Measurements from ENCODE around the gene DEFB125. TPM values are rescaled to one million over a fixed set of nuclear protein-coding genes. Genes with fewer than 3 reads are reported as not detected.

The DEFB125 gene
- total and polyA plus RNA-seq, 2 experiments from 2014 or later = not detected

DNA sequence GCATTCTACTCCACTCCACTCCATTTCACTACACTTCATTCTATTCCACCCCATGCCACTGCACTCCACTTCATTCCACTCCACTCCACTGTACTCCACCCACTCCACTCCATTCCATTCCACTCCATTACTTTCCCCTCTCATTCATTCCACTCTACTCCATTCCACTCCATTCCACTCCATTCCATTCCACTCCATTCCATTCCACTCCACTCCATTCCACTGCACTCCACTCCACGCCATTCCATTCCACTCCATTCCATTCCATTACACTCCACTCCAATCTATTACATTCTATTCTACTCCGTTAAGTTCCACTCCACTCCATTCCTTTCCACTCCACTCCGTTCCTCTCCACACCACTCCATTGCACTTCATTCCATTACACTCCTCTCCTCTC lies 25.0 kb upstream of the DEFB125 start:
- Histone ChIP-seq H4K20me1 (ENCODE audit: insufficient read depth) (no peaks in the 10 kb centered on the region), H3K9ac (no peak overlapping the region), H2AFZ (no peak overlapping the region), H3K9me2 (ENCODE audit: insufficient read depth) (no peaks in the 10 kb centered on the region), H3K36me3 (ENCODE audit: low read depth) (no peaks in the 10 kb centered on the region), H3K79me2 (ENCODE audit: insufficient read depth) (no peaks in the 10 kb centered on the region), H3F3A (ENCODE audit: insufficient read depth) (peaks cover 4% of the 10 kb centered on the region; the same call in 1 of the 2 replicates), H3K27ac (no peak overlapping the region), H3K27me3 (replicated peaks; ENCODE audit: insufficient read depth) (no peaks in the 10 kb centered on the region), H3K4me1 (ENCODE audit: insufficient read depth) (0 out of 2 replicates have a peak, but pooled peaks cover 3% of the 10 kb centered on the region), H3K9me3 (ENCODE audit: low read depth) (no peaks in the 10 kb centered on the region), H3K4me2 (ENCODE audit: unreplicated experiment) (no peak overlapping the region), H3K4me3 (no peak overlapping the region)
- WGBS, 2 experiments (ENCODE audit: low coverage in 1 of 2, low lambda C conversion rate in 2 of 2, missing lambda C conversion rate in 2 of 2) = 23% methylated on average over 3 of the region's 3 CpGs
- DNase-seq = no peak
- in situ Hi-C loops (cut with MboI) = no loop called here
- no peak for TF ChIP-seq EZH2 (IDR thresholded peaks at IDR 0.05; ENCODE audit: insufficient read depth, poor library complexity, severe bottlenecking)
- no peak for TF ChIP-seq EZH2phosphoT487 (IDR thresholded peaks at IDR 0.05; ENCODE audit: insufficient read depth, low read depth)

DNA sequence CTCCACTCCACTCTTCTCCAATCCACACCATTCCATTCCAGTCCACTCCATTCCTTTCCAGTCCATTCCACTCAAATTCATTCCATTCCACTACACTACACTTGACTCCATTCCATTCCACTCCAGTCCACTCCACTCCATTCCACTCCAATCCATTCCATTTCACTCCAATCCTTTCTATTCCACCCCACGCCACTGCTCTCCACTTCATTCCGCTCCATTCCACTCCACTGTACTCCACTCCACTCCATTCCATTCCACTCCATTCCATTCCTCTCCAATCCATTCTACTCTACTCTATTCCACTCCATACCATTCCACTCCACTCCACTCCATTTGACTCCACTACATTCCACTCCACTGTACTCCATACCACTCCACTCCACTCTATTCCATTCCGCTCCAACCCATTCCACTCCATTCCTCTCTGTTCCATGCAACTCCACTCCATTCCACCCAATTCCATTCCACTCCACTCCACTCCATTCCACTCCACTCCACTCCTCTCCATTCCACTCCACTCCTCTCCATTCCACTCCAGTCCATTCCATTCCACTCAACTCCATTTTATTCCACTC lies 23.4 kb upstream of the DEFB125 start:
- H3K4me1 ChIP-seq (ENCODE audit: insufficient read depth) = 0 out of 2 replicates have a peak, but pooled peaks cover 3% of the 10 kb centered on the region
- H3K79me2 ChIP-seq (ENCODE audit: insufficient read depth) = no peaks in the 10 kb centered on the region
- no peak overlapping the region for H2AFZ ChIP-seq
- TF ChIP-seq EZH2 (IDR thresholded peaks at IDR 0.05; ENCODE audit: insufficient read depth, poor library complexity, severe bottlenecking) = no peak
- TF ChIP-seq EZH2phosphoT487 (IDR thresholded peaks at IDR 0.05; ENCODE audit: insufficient read depth, low read depth) = no peak
- no peak overlapping the region for H3K4me3 ChIP-seq
- H3K9me2 ChIP-seq (ENCODE audit: insufficient read depth) = no peaks in the 10 kb centered on the region
- H3K9me3 ChIP-seq (ENCODE audit: low read depth) = no peaks in the 10 kb centered on the region
- no peak overlapping the region for H3K9ac ChIP-seq
- WGBS, 2 experiments (ENCODE audit: low coverage in 1 of 2, low lambda C conversion rate in 2 of 2, missing lambda C conversion rate in 2 of 2) = 25 to 26% methylated on average over 3 of the region's 3 CpGs
- peaks cover 4% of the 10 kb centered on the region; the same call in 1 of the 2 replicates for H3F3A ChIP-seq (ENCODE audit: insufficient read depth)
- H3K27ac ChIP-seq = no peak overlapping the region
- in situ Hi-C loops (cut with MboI) = no loop called here
- no peak overlapping the region for H3K4me2 ChIP-seq (ENCODE audit: unreplicated experiment)
- no peaks in the 10 kb centered on the region for H3K36me3 ChIP-seq (ENCODE audit: low read depth)
- 0 out of 2 replicates have a peak, but pooled peaks cover 3% of the 10 kb centered on the region for H3K27me3 ChIP-seq (replicated peaks; ENCODE audit: insufficient read depth)
- no peak for DNase-seq
- no peaks in the 10 kb centered on the region for H4K20me1 ChIP-seq (ENCODE audit: insufficient read depth)

- Histone ChIP-seq H3K9me2 (ENCODE audit: insufficient read depth) (no peaks in the 10 kb centered on the region), H2AFZ (no peak overlapping the region), H3K27me3 (replicated peaks; ENCODE audit: insufficient read depth) (0 out of 2 replicates have a peak, but pooled peaks cover 3% of the 10 kb centered on the region), H3K4me3 (no peak overlapping the region), H3K27ac (no peak overlapping the region), H3F3A (ENCODE audit: insufficient read depth) (peaks cover 4% of the 10 kb centered on the region; the same call in 1 of the 2 replicates), H3K36me3 (ENCODE audit: low read depth) (no peaks in the 10 kb centered on the region), H3K4me2 (ENCODE audit: unreplicated experiment) (no peak overlapping the region), H3K4me1 (ENCODE audit: insufficient read depth) (0 out of 2 replicates have a peak, but pooled peaks cover 3% of the 10 kb centered on the region), H3K9ac (no peak overlapping the region), H3K9me3 (ENCODE audit: low read depth) (no peaks in the 10 kb centered on the region), H4K20me1 (ENCODE audit: insufficient read depth) (no peaks in the 10 kb centered on the region), H3K79me2 (ENCODE audit: insufficient read depth) (no peaks in the 10 kb centered on the region)
- in situ Hi-C loops (cut with MboI) = no loop called here
- WGBS, 2 experiments (ENCODE audit: low coverage in 1 of 2, low lambda C conversion rate in 2 of 2, missing lambda C conversion rate in 2 of 2) = 30 to 32% methylated on average over 2 of the region's 2 CpGs
- no peak for DNase-seq
- TF ChIP-seq EZH2 (IDR thresholded peaks at IDR 0.05; ENCODE audit: insufficient read depth, poor library complexity, severe bottlenecking) (no peak), EZH2phosphoT487 (IDR thresholded peaks at IDR 0.05; ENCODE audit: insufficient read depth, low read depth) (no peak)
Observed at GRCh38 chr20:64766-65322, 22.6 kb upstream of the DEFB125 start.

- in situ Hi-C loops (cut with MboI) = no loop called here
- Histone ChIP-seq H2AFZ (no peak overlapping the region), H3K4me2 (ENCODE audit: unreplicated experiment) (no peak overlapping the region), H3K9me2 (ENCODE audit: insufficient read depth) (no peaks in the 10 kb centered on the region), H3F3A (ENCODE audit: insufficient read depth) (no peaks in the 10 kb centered on the region), H3K36me3 (ENCODE audit: low read depth) (no peaks in the 10 kb centered on the region), H4K20me1 (ENCODE audit: insufficient read depth) (no peaks in the 10 kb centered on the region), H3K79me2 (ENCODE audit: insufficient read depth) (no peaks in the 10 kb centered on the region), H3K27me3 (replicated peaks; ENCODE audit: insufficient read depth) (no peaks in the 10 kb centered on the region), H3K9me3 (ENCODE audit: low read depth) (peaks cover 4% of the 10 kb centered on the region), H3K9ac (no peak overlapping the region), H3K4me3 (no peak overlapping the region), H3K27ac (no peak overlapping the region), H3K4me1 (ENCODE audit: insufficient read depth) (no peaks in the 10 kb centered on the region)
- DNase-seq = no peak
- 2 to 10% methylated on average over 2 of the region's 2 CpGs for WGBS, 2 experiments (ENCODE audit: low coverage in 1 of 2, low lambda C conversion rate in 2 of 2, missing lambda C conversion rate in 2 of 2)
- TF ChIP-seq EZH2phosphoT487 (IDR thresholded peaks at IDR 0.05; ENCODE audit: insufficient read depth, low read depth) = no peak
- no peak for TF ChIP-seq EZH2 (IDR thresholded peaks at IDR 0.05; ENCODE audit: insufficient read depth, poor library complexity, severe bottlenecking)
Observed at GRCh38 chr20:77231-77630, 10.2 kb upstream of the DEFB125 start.
